Adipose tissue (tissue), 3 donors: ENCODE measurements around the gene TNFSF12. TPM values are rescaled to one million over a fixed set of nuclear protein-coding genes. Genes with fewer than 3 reads are reported as not detected.

Source experiments
- H3K27ac ChIP-seq: one replicate; pipeline ENCODE4 v1.5.1; 2013; ENCODE audit warnings: low read depth, low read length
- WGBS, 3 donors: extraction: QIAGEN DNeasy Blood & Tissue Kit; methylation state at CpG; one replicate each; pipeline ENCODE4 v1.1.7; 2013; 5-methylcytosine and 5-hydroxymethylcytosine counted together
- polyA plus RNA-seq, 3 donors: library from polyadenylated mRNA; stranded (reverse); fragments of 200-250 nt; gene quantifications; one replicate each; pipeline ENCODE4 v1.2.3, GENCODE V29; 2013
- donor health status: healthy with polysubstance abuse.
- donor health status: Bipolar disorder and iron deficiency.
- donor health status: healthy.

Gene TNFSF12
- polyA plus RNA-seq, 3 donors = 19.6 to 100 (median 49.9) TPM

DNA sequence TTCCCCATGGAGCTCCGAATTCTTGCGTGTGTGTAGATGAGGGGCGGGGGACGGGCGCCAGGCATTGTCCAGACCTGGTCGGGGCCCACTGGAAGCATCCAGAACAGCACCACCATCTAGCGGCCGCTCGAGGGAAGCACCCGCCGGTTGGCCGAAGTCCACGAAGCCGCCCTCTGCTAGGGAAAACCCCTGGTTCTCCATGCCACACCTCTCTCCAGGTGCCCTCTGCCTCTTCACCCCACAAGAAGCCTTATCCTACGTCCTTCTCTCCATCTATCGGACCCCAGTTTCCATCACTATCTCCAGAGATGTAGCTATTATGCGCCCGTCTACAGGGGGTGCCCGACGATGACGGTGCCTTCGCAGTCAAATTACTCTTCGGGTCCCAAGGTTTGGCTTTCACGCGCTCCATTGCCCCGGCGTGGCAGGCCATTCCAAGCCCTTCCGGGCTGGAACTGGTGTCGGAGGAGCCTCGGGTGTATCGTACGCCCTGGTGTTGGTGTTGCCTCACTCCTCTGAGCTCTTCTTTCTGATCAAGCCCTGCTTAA is 12.2 kb downstream of the TNFSF12 start:
- H3K27ac ChIP-seq = peak overlapping the region; percentile 40
- 0 to 1% (median 0%) methylated on average over 32 of the region's 32 CpGs for WGBS, 3 donors

DNA sequence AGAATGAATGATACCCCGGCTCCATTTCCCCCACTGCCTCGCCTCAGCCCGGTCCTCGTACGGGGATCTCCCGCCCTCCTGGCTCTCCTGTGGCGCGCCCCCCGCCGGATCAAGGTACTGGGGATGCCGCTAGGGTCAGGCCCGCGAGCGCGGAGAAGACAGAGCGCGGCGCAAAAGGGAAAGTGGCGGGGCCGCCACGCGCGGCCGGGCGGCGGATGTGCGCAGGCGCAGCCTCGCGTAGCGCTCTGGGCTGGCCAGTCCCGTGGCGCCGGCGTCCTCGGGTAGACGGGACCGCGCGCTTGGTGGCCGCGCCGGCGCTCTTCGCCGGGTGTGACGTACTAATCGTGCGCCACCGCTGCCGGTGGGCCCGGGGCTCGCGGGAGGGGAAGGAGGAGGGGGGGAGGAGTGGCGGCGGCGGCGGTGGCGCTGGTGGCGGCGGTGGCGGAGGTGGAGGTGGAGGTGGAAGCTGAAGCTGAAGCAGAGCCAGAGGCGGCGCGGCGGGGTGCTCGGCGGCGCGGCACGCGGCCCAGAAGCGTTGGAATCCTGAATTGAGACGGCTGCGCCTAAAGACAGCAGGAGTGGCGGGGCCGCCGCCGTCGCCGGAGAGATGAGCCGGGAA is 12.8 kb downstream of the TNFSF12 start, which contains the start of gene SENP3:
SENP3 (plus strand) TSS at position 331 of the 619 bp plus-strand sequence. CDS start 1,158 bp downstream, outside the sequence.
- H3K27ac ChIP-seq = peak within 1 kb of the TSS; percentile 40
- WGBS, 3 donors = 0% methylated on average over 48 to 82 of the region's 82 CpGs

- no peak overlapping the region for H3K27ac ChIP-seq
- 1% methylated on average over 18 to 28 of the region's 28 CpGs for WGBS, 3 donors
These were observed 13.3 kb downstream of the TNFSF12 start for GRCh38 chr17:7562208-7562605.

- H3K27ac ChIP-seq = no peak overlapping the region
- 85 to 91% (median 85%) methylated on average over 26 to 30 of the region's 30 CpGs for WGBS, 3 donors
These were observed 14.4 kb downstream of the TNFSF12 start for GRCh38 chr17:7563115-7563869.

DNA sequence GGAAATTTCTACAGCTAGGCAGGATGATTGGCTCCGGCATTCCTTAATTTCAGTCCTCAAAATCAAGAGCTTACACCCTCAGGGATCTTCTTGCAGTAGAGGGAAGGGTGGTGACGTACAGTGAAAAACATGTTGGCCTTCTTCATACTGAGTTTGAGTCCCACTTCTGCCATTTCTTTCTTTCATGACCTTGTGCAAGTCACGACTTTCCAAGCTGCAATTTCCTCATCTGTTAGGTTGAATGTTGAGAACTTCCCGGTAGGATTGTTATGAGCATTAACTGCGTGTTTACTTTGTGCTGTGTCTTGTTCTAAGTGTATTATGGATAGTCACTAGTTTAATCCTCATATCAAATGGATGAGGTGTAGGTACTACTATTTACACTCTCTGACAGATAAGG is 20.7 kb downstream of the TNFSF12 start:
- no peak overlapping the region for H3K27ac ChIP-seq
- 67 to 84% (median 72%) methylated on average over 5 of the region's 5 CpGs for WGBS, 3 donors

DNA sequence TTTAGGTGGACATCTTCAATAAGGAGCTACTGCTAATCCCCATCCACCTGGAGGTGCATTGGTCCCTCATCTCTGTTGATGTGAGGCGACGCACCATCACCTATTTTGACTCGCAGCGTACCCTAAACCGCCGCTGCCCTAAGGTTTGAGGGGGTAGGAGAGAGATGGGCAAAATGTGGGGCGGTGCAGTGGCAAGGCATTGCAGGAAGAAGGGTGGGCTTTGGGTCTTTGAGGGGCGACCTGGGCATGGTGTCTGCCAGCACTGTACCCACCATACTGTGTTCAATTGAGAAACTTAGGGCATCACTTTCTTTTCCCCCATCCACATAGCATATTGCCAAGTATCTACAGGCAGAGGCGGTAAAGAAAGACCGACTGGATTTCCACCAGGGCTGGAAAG is 21.5 kb downstream of the TNFSF12 start:
- WGBS, 3 donors = 94 to 97% (median 96%) methylated on average over 10 of the region's 10 CpGs
- no peak overlapping the region for H3K27ac ChIP-seq

GRCh38 chr17:7572338-7572587 is 23.4 kb downstream of the TNFSF12 start:
- H3K27ac ChIP-seq = no peak overlapping the region
- 0 to 1% (median 1%) methylated on average over 11 of the region's 11 CpGs for WGBS, 3 donors

DNA sequence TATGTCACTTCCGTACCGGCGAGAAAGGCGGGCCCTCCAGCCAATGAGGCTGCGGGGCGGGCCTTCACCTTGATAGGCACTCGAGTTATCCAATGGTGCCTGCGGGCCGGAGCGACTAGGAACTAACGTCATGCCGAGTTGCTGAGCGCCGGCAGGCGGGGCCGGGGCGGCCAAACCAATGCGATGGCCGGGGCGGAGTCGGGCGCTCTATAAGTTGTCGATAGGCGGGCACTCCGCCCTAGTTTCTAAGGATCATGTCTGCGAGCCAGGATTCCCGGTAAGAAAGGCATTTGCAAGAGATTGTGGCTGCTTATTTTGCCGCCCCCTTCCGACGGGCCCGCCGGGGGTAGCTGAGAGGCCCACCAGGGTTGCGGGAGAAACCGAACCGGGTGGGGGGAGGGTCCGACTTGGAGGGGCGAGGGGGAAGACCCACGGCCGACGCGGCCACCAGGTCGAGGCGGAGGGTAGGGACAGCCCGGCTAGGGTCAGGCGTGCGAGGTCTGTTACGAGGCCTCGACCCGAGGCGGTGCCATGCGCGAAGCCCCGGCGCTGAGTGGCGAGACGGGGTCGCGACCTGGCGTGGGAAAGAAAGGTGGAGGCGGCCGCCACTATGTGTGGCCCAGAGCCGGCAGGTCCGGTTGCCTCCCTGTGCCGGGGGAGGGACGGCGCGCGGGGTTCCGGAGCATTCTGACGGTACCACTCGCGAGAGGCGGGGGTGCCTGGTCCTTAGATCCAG is 23.9 kb downstream of the TNFSF12 start:
- peak overlapping the region; percentile 86 for H3K27ac ChIP-seq
- 0 to 1% (median 1%) methylated on average over 69 to 73 of the region's 73 CpGs for WGBS, 3 donors

DNA sequence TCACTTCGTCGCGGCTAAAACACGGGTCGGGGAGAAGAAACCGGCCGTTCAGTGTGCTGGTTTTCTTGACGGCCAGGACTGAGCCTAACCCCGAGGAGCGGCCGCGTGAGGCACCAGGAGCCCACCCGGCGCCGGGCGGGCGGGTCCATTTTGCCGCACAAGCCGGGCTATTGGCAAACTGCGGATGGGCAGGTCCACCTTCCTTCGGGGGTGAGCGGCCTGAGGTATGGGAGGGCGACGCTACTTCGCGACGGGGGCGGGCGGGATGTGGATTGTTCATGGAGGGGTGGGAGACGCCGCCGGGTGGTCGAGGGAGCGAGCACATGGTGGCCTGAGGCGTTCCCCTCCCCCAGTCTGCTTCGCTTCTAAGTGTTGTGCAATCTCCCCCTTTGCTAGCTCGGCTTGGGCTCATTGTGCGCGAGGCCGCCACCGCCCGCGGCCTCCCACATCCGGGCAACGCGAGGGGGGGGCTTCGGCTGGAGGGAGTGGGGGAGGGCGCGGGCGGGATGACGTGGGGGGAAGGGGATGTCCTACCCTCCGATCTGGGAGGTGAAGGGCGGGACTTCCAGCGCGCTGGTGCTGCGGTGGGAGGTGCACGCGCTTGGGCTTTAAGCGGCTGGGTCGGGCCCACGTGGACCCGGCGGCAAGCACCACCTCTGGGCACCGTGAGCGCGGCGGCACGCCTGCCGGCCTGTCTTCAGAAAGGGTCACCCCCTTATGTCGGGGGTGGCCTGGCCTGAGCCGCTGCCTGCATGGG is 24.6 kb downstream of the TNFSF12 start:
- 0% methylated on average over 59 to 71 of the region's 71 CpGs for WGBS, 3 donors
- peak overlapping the region; percentile 86 for H3K27ac ChIP-seq

DNA sequence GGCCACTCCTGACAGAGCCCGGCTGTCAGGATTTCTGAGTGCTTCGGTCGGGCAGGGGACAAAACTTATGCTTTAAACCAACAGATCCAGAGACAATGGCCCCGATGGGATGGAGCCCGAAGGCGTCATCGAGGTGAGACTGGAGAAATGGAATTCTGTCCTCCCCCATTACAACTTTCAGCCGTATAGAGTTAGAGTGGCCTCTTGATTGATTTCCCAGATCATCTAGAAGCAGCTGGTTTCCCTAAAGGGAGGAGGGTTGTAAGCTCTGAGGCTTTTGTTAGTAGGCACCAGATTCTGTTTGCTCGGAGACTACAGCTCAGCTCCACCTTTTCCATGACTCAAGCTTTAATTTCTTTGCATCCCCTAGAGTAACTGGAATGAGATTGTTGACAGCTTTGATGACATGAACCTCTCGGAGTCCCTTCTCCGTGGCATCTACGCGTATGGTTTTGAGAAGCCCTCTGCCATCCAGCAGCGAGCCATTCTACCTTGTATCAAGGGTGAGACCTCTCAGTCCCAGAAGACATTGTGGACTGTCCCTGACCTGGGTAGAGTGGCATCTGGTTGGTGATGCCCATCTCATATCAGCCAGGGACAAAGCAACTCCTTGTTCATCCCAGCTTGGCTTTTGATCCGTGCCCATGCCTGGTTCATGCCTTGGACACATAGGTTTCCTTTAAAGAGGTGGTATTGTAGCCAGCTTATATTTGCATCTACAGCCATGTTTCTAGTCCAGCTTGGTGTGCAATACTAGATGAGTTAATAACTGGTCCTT is 25.5 kb downstream of the TNFSF12 start:
- H3K27ac ChIP-seq = no peak overlapping the region
- WGBS, 3 donors = 20 to 28% (median 27%) methylated on average over 15 of the region's 15 CpGs

DNA sequence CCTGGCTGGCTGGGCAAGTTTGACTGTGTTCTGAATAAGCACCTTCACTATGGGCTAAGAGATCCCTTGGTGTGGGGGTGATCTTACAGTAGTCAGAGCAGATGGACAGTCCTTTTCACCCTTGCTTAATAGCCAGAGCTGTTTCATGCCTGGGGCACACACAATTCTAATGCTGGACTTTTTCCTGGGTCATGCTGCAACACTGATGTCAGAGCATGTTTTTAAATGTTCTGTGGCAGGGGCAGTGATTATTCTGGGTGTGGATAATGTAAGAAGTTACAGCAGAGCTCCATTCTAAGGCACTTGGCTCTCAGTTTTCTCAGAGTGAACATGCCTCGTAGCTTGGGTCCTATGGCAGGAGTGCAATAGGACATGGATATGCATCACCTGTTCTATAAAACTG is 26.6 kb downstream of the TNFSF12 start:
- 72 to 86% (median 77%) methylated on average over 1 of the region's 1 CpG for WGBS, 3 donors
- no peak overlapping the region for H3K27ac ChIP-seq

- WGBS, 3 donors = 70 to 73% (median 71%) methylated on average over 7 of the region's 7 CpGs
- H3K27ac ChIP-seq = no peak overlapping the region
These were observed 27.1 kb downstream of the TNFSF12 start for GRCh38 chr17:7575959-7576358.

DNA sequence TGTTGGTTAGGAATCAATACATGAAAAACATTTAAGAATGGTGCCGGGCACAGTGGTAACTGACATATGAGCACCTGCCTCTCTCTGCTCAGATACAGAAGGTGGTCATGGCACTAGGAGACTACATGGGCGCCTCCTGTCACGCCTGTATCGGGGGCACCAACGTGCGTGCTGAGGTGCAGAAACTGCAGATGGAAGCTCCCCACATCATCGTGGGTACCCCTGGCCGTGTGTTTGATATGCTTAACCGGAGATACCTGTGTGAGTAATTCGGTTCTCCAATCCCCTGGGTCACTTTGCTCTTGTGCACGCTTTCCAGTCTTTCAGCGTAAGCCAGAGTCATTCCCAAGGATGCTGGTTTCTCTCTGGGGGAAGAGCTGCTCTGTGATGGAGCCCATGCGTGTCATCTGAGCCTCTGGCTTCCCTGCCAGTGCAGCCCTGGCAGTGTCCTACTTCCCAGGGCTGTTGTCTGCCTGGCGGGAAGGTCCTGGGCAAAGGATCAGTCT is 27.6 kb downstream of the TNFSF12 start:
- WGBS, 3 donors = 73 to 86% (median 78%) methylated on average over 14 of the region's 14 CpGs
- H3K27ac ChIP-seq = no peak overlapping the region

GRCh38 chr17:7577327-7578199 is 28.7 kb downstream of the TNFSF12 start:
- WGBS, 3 donors = 73 to 79% (median 77%) methylated on average over 17 of the region's 17 CpGs
- H3K27ac ChIP-seq = no peak overlapping the region

DNA sequence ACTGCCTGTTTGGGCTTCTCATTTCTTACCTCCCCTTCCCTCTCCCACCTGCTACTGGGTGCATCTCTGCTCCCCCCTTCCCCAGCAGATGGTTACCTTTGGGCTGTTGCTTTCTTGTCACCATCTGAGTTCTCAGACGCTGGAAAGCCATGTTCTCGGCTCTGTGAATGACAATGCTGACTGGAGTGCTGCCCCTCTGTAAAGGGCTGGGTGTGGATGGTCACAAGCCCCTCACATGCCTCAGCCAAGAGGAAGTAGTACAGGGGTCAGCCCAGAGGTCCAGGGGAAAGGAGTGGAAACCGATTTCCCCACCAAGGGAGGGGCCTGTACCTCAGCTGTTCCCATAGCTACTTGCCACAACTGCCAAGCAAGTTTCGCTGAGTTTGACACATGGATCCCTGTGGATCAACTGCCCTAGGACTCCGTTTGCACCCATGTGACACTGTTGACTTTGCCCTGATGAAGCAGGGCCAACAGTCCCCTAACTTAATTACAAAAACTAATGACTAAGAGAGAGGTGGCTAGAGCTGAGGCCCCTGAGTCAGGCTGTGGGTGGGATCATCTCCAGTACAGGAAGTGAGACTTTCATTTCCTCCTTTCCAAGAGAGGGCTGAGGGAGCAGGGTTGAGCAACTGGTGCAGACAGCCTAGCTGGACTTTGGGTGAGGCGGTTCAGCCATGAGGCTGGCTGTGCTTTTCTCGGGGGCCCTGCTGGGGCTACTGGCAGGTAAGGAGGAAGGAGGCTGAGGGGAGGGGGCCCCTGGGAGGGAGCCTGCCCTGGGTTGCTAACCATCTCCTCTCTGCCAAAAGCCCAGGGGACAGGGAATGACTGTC is 30.4 kb downstream of the TNFSF12 start, which contains the start of gene CD68:
CD68 (plus strand) TSS at position 638 of the 833 bp plus-strand sequence; CDS start at position 678, 40 bp downstream.
- peak within 1 kb of the TSS; percentile 40 for H3K27ac ChIP-seq
- WGBS, 3 donors = 11 to 21% (median 11%) methylated on average over 7 of the region's 7 CpGs
